NCI-H1436 treated with DMSO at 0.1 percent for 48 hours (cell line): ENCODE results near the gene FOXP1.

Experiments
- DNase-seq: peaks from one replicate; lab custom pipeline; 2025; lab: John Stamatoyannopoulos, UW

Gene FOXP1

DNA sequence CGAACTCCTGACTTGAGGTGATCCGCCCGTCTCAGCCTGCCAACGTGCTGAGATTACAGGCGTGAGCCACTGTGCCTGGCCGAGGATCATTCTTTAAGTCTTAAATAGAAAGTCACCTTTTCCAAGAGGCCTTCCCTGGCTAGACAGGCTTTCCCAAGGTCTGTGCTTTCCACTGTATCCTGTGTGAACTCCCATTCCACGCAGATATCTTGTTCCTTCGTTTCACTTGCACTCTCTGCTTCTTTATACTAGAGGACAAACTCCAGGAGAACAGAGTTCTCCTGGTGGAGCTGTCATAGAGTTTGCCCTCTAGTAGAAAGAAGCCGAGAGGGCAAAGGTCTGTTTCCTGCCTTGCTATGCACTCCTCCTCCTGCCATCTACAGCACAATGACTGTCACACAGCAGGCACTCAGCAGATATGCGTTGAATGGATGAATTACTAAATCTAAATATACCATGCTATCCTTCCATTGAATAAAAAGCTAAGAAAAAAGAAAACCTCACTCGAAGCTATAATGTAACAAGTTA is 211.2 kb downstream of the FOXP1 start:
- DNase-seq = no peak

GRCh38 chr3:71371282-71371681 is 212.2 kb downstream of the FOXP1 start:
- no peak for DNase-seq

GRCh38 chr3:71370467-71370866 is 213.1 kb downstream of the FOXP1 start:
- DNase-seq = no peak

DNA sequence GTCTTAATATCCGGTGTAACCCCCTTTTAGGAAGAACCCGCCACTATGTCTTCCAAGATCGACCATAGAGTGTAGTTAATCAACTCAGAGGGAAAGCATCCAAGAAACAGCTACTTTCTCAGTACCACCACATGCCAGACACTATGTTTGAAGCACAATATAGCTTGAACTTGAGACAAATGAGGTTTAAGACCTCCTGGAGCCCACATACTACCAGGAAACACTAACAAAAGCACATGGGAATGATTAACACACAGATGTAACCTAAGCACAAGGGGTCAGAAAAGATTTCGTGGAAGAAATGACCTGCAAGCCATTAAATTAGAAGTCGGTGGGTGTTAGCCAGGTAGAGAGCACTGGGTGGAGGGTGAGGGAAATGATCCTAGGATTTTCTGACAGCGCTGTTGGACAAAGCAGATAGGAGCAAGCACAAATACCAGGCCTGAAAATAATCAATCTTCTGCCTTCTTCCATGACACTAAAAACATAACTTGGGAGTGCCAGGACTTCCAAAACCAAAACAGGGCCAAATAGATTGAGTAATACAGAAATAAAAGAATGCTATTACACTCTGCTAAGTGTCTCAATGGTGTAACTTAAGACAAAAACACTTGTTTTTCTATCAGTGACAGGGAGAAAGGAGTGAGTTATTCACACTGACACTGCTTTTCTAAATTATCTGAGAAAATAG is 213.7 kb downstream of the FOXP1 start:
- DNase-seq = no peak

- DNase-seq = no peak
Measured at GRCh38 chr3:71366988-71367604, 216.4 kb downstream of the FOXP1 start.

DNA sequence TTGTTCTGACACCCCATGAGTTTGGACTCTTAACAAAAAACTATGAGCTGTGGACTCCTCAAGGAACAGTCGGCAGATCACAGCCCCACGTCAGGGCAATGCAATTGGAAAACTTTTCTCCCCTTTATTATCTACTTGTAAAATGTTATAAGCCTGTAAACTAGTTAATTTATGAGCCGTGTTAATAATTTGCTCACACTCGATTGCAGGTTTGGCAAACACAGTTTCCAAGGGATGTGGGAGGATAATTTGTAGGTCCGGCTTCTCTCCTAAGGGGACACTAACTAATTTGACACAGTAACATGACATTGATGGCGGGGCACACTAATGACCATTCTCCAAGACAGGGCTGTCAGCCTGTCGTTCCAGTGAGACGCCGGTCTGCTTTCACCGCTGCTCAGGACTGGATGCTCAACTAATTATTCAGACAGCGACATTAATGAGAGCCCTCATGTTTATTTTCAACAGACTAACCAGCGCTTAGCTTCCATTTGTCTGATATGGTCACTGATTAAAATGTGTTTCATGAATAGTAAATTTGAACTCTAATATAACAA is 222.1 kb downstream of the FOXP1 start:
- no peak for DNase-seq

- no peak for DNase-seq
Measured at GRCh38 chr3:71360764-71361163, 222.8 kb downstream of the FOXP1 start.

- no peak for DNase-seq
Measured at GRCh38 chr3:71360180-71360579, 223.3 kb downstream of the FOXP1 start.

GRCh38 chr3:71358243-71358642 is 225.3 kb downstream of the FOXP1 start:
- DNase-seq = no peak

DNA sequence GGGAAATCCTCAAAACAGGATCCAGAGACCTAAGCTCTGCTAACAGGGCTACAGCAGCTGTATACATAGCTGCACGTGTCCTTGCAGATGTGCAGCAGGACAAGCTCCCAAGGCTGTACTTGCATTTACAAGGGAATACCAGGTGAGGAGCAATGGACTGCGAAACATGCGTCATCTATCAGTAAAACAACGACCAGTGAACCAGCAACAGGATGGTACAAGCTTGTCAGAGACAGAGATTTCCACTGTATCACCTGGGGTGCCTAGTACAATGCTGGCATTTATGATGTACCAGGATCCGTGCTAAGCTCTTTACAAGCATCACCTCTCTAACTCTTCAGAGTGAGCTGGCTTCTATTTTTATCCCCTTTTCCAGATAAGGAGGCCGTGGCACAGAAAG is 227.3 kb downstream of the FOXP1 start:
- no peak for DNase-seq

DNA sequence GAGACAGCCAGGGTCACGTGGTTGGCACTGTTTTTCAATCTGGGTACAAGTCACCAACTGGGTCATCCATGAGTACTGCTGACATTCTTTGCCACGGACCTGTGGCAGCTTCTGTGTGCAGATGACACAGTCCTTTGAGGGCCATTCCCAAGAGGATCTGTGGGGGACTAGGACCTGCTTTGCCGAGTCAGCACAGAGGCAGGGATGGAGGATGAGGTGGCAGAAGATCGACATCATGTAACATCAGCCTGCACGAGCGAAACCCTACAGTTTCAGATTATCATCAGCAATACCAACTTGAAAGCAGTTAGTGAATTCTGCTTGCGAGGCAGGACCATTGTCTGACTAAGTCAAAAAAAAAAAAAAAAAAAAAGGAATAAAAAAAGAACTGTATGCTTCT is 227.7 kb downstream of the FOXP1 start:
- no peak for DNase-seq

- no peak for DNase-seq
Measured at GRCh38 chr3:71355037-71355436, 228.5 kb downstream of the FOXP1 start.

DNA sequence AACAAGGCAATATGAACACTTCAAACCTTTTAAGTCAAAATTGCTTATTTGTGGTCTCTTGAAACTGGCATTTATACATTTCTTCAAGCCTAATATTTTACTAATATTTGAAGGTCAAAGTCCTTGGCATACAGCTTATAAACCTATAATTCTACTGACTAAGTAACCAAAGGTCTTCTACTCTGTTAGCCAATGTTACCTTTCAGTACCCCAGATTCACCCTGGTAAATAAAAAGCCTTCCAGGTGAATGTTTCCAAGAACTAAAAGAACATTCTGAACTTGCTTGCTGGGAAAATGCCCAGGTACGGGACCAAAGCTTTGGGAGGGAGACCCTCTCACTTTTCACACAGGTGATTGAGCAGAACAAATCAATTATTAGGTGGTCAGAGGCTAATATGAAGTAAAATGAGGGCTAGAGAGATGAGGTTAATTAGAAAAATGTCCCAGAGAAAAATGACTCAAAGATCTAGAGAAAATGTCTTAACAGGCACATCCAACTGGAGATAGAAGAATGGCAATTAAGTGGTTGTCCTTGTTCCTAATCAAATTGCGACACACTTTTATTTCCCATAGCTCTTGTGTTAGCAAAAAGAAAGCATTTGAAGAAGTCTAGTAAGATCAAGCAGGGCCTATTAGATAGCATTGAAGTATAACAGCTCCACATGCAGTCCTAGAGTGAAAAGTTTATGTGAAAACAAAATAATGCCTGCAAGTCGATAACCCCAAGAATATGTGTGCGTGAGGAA is 232.0 kb downstream of the FOXP1 start:
- no peak for DNase-seq

DNA sequence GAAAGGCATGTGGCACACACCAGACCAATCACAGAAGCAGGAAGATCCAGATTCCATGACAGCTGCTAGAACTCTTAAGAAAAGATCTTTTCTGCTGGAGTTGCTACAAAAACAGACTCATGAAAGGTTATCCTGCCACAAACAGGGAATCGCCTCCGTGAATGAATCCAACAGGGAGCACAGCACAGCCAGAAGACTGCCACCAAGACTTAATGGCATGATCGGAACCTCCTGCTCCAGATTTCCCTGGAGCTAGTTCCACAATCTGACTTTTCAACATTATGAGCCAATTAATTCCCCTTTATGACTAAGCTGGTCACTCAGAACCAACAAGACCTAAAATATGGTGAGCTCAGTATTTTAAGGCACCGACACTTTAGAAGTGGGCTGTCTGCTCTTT is 232.5 kb downstream of the FOXP1 start:
- DNase-seq = no peak

DNA sequence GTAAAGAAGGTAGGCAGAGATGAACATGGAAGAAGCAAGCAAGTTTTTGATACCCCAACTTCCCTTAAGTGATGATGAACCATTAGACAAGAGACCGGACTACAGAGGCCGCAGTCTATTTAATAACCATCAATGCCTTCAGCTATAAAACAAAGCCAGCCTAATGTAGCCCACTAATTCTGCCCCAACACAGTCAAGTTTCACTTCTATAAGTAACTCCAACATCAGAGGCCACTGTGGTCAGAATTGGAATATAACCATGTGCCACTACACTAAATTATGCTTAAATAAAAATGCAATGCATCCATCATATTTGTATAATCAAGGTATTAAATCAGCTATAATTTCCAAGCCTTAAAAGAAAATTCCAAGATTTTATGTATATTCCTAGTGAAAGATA is 234.7 kb downstream of the FOXP1 start:
- no peak for DNase-seq

DNA sequence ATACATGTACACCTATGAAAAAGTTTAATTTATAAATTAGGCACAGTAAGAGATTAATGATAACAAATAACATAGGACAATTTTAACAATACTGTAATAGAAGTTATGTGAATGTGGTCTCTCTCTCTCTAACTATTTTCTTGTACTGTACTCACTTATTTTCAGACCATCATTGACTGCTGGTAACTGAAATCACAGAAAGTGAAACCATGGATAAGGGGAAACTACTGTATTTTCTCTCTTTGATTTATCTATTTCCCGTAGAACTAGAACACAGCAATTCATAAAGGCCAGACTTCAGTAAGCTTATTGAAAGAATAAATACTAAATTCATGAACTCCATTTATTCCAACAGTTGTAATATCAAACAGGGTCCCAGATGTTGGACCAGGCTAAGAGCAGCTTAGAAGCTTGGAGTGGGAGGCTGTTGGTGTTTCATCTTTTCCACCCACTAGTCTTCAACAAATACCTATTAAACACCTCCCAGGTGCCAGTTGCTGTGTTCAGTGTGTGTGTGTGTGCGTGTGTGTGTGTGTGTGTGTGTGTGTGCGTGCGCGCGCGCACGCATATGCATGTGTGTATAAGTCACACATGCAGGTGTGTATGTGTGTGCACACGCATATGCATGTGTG is 235.4 kb downstream of the FOXP1 start:
- no peak for DNase-seq

DNA sequence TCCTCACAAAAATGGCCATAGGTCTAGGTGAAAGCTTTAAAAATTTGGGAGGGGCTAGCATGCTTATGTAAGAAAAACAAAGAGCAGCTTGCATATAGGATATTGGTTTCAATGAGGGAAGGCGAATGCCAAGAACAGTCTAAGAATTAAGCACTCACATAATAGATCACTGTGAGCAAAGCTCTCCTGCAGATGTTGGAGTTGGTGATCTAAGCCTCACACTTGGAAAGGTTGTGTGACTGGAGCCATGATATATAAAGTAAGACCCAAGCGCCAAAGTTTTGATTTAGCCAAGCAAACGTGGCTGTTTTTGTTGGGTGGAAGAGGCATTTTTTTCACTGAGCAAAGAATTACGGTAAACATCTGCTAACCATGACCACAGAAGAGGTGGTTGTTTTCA is 237.5 kb downstream of the FOXP1 start:
- DNase-seq = no peak

- no peak for DNase-seq
Measured at GRCh38 chr3:71345429-71346040, 238.0 kb downstream of the FOXP1 start.

- DNase-seq = no peak
Measured at GRCh38 chr3:71341721-71342120, 241.8 kb downstream of the FOXP1 start.

GRCh38 chr3:71339049-71339448 is 244.5 kb downstream of the FOXP1 start:
- no peak for DNase-seq

DNA sequence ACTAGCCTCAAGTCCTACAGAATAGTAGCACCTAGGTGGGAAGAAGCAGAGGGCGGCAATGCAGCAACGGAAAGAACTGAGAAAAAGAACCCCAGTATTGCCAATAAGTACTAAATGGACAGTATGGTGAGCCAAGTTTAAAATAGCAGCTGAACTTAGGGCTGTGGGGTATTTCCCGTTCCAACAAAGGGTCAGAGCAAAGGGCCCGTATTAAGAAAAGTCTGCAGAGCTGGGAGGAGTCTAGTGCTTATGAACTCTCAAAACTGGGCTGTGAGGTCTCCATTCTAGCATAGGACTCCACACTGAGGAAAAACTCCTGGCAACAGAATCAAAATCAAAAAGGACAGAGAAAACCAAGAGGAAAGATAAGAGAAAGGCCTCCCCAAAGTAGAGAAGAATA is 250.7 kb downstream of the FOXP1 start:
- no peak for DNase-seq

GRCh38 chr3:71330909-71331308 is 252.6 kb downstream of the FOXP1 start:
- no peak for DNase-seq
